ENCODE results near the gene SRRT. TPM values are rescaled to one million over a fixed set of nuclear protein-coding genes. Genes with fewer than 3 reads are reported as not detected.

SRRT gene
- total RNA-seq, 2 experiments from 2014 or later = 253 to 260 TPM

DNA sequence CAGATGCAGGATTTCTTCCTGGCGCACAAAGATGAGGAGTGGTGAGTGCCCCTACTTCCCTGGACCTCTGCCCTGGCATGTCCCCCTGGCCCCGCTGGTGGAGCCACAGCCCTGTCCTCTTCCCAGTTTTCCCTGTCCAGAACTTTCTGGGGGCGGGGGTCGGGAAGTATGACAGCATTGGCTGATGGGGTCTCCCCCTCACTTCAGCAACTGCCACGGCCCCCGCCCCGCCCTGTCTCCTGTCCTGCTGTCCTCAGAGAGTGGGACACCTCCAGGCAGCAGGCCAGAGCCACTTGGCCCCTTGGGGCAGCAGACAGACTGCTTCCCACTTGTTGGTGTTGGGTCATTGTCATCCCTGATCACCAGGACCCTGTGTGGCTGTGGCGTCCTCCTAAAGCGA lies 7.3 kb downstream of the SRRT start:
- Mint-ChIP-seq H3K27ac (no peak overlapping the region), H3K27me3 (no peaks in the 10 kb centered on the region), H3K4me1 (peaks cover 45% of the 10 kb centered on the region), H3K36me3 (ENCODE audit: low read depth) (peaks cover 81% of the 10 kb centered on the region), H3K4me3 (no peak overlapping the region), H3K9me3 (ENCODE audit: low read depth) (no peaks in the 10 kb centered on the region)
- no peak for ATAC-seq
- ChIA-PET CTCF (no interaction called here), POLR2A (no interaction called here)
- intact Hi-C loops (cut with DNase I, micrococcal nuclease) = no loop called here
- no peak for DNase-seq

DNA sequence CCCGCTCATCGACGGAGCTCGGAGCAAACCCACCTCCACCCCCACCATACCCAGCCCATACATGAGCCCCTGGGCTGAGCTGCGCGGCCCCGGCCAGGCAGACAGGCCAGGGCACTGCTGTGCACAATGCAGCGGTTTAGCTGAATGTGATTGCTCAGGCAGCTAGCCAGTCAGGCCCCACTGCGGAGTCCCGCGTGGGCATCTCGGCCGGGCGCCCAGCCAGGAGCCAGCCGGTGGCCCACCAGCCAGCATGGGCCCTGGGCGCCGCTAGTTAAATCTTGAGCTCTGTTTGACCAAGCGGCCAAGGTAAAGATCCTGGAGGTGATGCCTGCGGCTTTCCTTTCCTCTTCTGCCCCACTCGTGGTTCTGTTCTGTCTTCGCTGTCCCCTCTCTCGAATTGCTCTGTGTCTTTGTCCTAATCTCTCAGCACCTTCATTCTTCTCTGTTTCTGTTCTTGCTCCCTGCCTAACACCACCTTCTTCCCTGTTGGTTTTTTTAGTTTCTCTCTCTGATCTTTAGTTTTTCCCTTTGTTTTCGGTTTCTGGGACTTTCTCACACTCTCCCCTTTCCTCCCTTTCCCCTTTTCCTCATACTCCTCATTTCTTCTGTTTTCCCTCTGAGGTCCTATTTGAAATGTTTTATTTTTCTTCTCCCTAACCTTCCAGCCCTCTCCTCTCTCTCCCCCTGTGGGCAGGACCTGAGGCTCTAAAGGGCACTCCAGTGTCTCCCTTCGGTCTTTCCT lies 8.1 kb downstream of the SRRT start:
- no peak overlapping the region for H3K4me3 Mint-ChIP-seq
- H3K27me3 Mint-ChIP-seq = no peaks in the 10 kb centered on the region
- H3K4me1 Mint-ChIP-seq = peaks cover 47% of the 10 kb centered on the region
- ATAC-seq (no peak), DNase-seq (no peak)
- CTCF ChIA-PET = no interaction called here
- no peaks in the 10 kb centered on the region for H3K9me3 Mint-ChIP-seq (ENCODE audit: low read depth)
- POLR2A ChIA-PET = no interaction called here
- H3K27ac Mint-ChIP-seq = peak overlapping the region; percentile 26
- peaks cover 83% of the 10 kb centered on the region for H3K36me3 Mint-ChIP-seq (ENCODE audit: low read depth)
- intact Hi-C loops (cut with DNase I, micrococcal nuclease) = no loop called here

- Mint-ChIP-seq H3K9me3 (ENCODE audit: low read depth) (no peaks in the 10 kb centered on the region), H3K4me3 (peak overlapping the region; percentile 8), H3K27ac (peak overlapping the region; percentile 15), H3K27me3 (no peaks in the 10 kb centered on the region), H3K4me1 (peaks cover 37% of the 10 kb centered on the region), H3K36me3 (ENCODE audit: low read depth) (peaks cover 75% of the 10 kb centered on the region)
- POLR2A ChIA-PET = interaction anchor here (5.6 kb wide), 1 partner anchor 9 kb away, joined by 73 read pairs; the partner anchor contains the start of gene SRRT
- intact Hi-C loops (cut with DNase I, micrococcal nuclease) = loop anchor here in 1 of 2 experiments (5.0 kb wide), 2 partner anchors 267 to 282 kb away; partner anchors contain the start of genes AP1S1 and VGF
- CTCF ChIA-PET = interaction anchor here (0.7 kb wide), 1 partner anchor 855 kb away, joined by 3 read pairs; no protein-coding TSS in a partner anchor
- ATAC-seq = no peak
- DNase-seq = peak; percentile 40
Observed at GRCh38 chr7:100884736-100885439, 10.0 kb downstream of the SRRT start.

- intact Hi-C loops (cut with DNase I, micrococcal nuclease) = loop anchor here in 1 of 2 experiments (5.0 kb wide), 2 partner anchors 267 to 282 kb away; partner anchors contain the start of genes AP1S1 and VGF
- Mint-ChIP-seq H3K27me3 (no peaks in the 10 kb centered on the region), H3K4me1 (peaks cover 39% of the 10 kb centered on the region), H3K36me3 (ENCODE audit: low read depth) (peaks cover 71% of the 10 kb centered on the region), H3K27ac (no peak overlapping the region), H3K4me3 (no peak overlapping the region), H3K9me3 (ENCODE audit: low read depth) (no peaks in the 10 kb centered on the region)
- POLR2A ChIA-PET = interaction anchor here (5.6 kb wide), 1 partner anchor 10 kb away, joined by 73 read pairs; the partner anchor contains the start of gene SRRT
- CTCF ChIA-PET = interaction anchor here (0.6 to 3.5 kb wide), 2 partner anchors 10 to 1412 kb away, joined by 3 to 24 read pairs; partner anchors contain the start of gene SRRT
- ATAC-seq (no peak), DNase-seq (peak; percentile 13)
Observed at GRCh38 chr7:100885440-100886141, 10.7 kb downstream of the SRRT start.

- Mint-ChIP-seq H3K4me3 (no peak overlapping the region), H3K4me1 (peaks cover 40% of the 10 kb centered on the region), H3K27ac (peak overlapping the region; percentile 53), H3K9me3 (ENCODE audit: low read depth) (no peaks in the 10 kb centered on the region), H3K27me3 (peaks cover 2% of the 10 kb centered on the region), H3K36me3 (ENCODE audit: low read depth) (peaks cover 65% of the 10 kb centered on the region)
- ATAC-seq (no peak), DNase-seq (no peak)
- ChIA-PET CTCF (interaction anchor here (0.6 to 3.5 kb wide), 3 partner anchors 9 to 1412 kb away, joined by 3 to 24 read pairs (median 3); partner anchors contain the start of gene SRRT), POLR2A (interaction anchor here (5.6 kb wide), 1 partner anchor 11 kb away, joined by 73 read pairs; the partner anchor contains the start of gene SRRT)
- intact Hi-C loops (cut with DNase I, micrococcal nuclease) = loop anchor here in 1 of 2 experiments (5.0 kb wide), 2 partner anchors 266 to 281 kb away; partner anchors contain the start of genes AP1S1 and VGF
Observed at GRCh38 chr7:100886142-100886935, 11.4 kb downstream of the SRRT start.

DNA sequence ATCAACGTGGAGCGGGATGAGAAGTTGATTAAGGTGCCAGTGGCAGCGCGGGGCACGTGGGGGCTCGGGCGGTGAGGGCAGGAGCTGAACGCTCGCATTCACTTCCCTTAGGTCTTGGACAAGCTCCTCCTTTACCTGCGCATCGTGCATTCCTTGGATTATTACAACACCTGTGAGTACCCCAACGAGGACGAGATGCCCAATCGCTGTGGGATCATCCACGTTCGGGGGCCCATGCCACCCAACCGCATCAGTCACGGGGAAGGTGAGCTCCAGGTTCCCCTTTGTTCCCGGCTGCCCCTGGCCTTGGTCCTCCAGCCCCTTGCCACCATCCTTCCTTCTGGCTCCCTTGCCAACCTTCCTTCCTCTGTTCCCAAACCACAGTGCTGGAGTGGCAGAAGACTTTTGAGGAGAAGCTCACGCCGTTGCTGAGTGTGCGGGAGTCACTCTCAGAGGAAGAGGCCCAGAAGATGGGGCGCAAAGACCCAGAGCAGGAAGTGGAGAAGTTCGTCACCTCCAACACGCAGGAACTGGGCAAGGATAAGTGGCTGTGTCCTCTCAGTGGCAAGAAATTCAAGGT lies 12.1 kb downstream of the SRRT start:
- Mint-ChIP-seq H3K9me3 (ENCODE audit: low read depth) (no peaks in the 10 kb centered on the region), H3K36me3 (ENCODE audit: low read depth) (peaks cover 61% of the 10 kb centered on the region), H3K4me1 (peaks cover 45% of the 10 kb centered on the region), H3K27me3 (peaks cover 7% of the 10 kb centered on the region), H3K4me3 (peak overlapping the region; percentile 77), H3K27ac (peak overlapping the region; percentile 91)
- intact Hi-C loops (cut with DNase I, micrococcal nuclease) = loop anchor here (1.0 to 5.0 kb wide), 3 partner anchors 12 to 280 kb away; partner anchors contain the start of genes AP1S1 (in 1 of the 2), SRRT (in 1 of the 2) and VGF (in 1 of the 2)
- ChIA-PET POLR2A (interaction anchor here (2.0 to 5.6 kb wide), 2 partner anchors 9 to 11 kb away, joined by 9 to 73 read pairs; partner anchors contain the start of gene SRRT), CTCF (interaction anchor here (0.7 to 3.5 kb wide), 3 partner anchors 9 to 84 kb away, joined by 3 to 24 read pairs (median 3); partner anchors contain the start of gene SRRT)
- ATAC-seq (no peak), DNase-seq (peak; percentile 39)

GRCh38 chr7:100887516-100888290 lies 12.8 kb downstream of the SRRT start:
- intact Hi-C loops (cut with DNase I, micrococcal nuclease) = loop anchor here (1.0 to 5.0 kb wide), 5 partner anchors 12 to 280 kb away; partner anchors contain the start of genes AP1S1 (in 1 of the 2), SLC12A9 (in 1 of the 2), SRRT (in 1 of the 2) and TRIM56 (in 1 of the 2)
- Mint-ChIP-seq H3K36me3 (ENCODE audit: low read depth) (peaks cover 57% of the 10 kb centered on the region), H3K4me1 (peaks cover 46% of the 10 kb centered on the region), H3K27me3 (peaks cover 11% of the 10 kb centered on the region), H3K27ac (peak overlapping the region; percentile 91), H3K4me3 (peak overlapping the region; percentile 77), H3K9me3 (ENCODE audit: low read depth) (no peaks in the 10 kb centered on the region)
- CTCF ChIA-PET = interaction anchor here (0.6 to 3.5 kb wide), 7 partner anchors 8 to 208 kb away, joined by 3 to 24 read pairs (median 4); partner anchors contain the start of genes POP7 and SRRT
- ATAC-seq (peak; percentile 32), DNase-seq (peak; percentile 72)
- POLR2A ChIA-PET = interaction anchor here (2.0 to 5.6 kb wide), 2 partner anchors 9 to 12 kb away, joined by 9 to 73 read pairs; partner anchors contain the start of gene SRRT

- H3K27me3 Mint-ChIP-seq = peaks cover 11% of the 10 kb centered on the region
- no peaks in the 10 kb centered on the region for H3K9me3 Mint-ChIP-seq (ENCODE audit: low read depth)
- H3K4me3 Mint-ChIP-seq = peak overlapping the region; percentile 77
- POLR2A ChIA-PET = interaction anchor here (0.7 to 5.6 kb wide), 3 partner anchors 10 to 1093 kb away, joined by 3 to 73 read pairs (median 9); partner anchors contain the start of gene SRRT
- CTCF ChIA-PET = interaction anchor here (0.6 to 3.5 kb wide), 8 partner anchors 9 to 208 kb away, joined by 3 to 24 read pairs (median 4); partner anchors contain the start of genes POP7, SLC12A9 and SRRT
- ATAC-seq (no peak), DNase-seq (peak; percentile 16)
- H3K36me3 Mint-ChIP-seq (ENCODE audit: low read depth) = peaks cover 51% of the 10 kb centered on the region
- intact Hi-C loops (cut with DNase I, micrococcal nuclease) = loop anchor here (2.0 to 5.0 kb wide), 4 partner anchors 36 to 279 kb away; partner anchors contain the start of genes AP1S1 (in 1 of the 2), SLC12A9 (in 1 of the 2), TRIM56 (in 1 of the 2) and VGF (in 1 of the 2)
- H3K27ac Mint-ChIP-seq = peak overlapping the region; percentile 91
- H3K4me1 Mint-ChIP-seq = peaks cover 42% of the 10 kb centered on the region
Observed at GRCh38 chr7:100888291-100888987, 13.5 kb downstream of the SRRT start.

Measured in activated CD4-positive, alpha-beta T cell treated with anti-CD3 and anti-CD28 coated beads for 36 hours (primary cell).